ENCODE results near the gene MDK. TPM values are rescaled to one million over a fixed set of nuclear protein-coding genes. Genes with fewer than 3 reads are reported as not detected.

The MDK gene
- total and polyA plus RNA-seq, 7 donors, result 1.2 to 6.3 (median 1.8) TPM

- Histone ChIP-seq H3K36me3 (ENCODE audit: insufficient read depth in 1 of 2, low read depth in 1 of 2) (peaks cover 0 to 3% of the 10 kb centered on the region in 2 donors), H3K9me3 (no peaks in the 10 kb centered on the region), H3K4me1 (peaks cover 44% of the 10 kb centered on the region), H3K27ac (peak overlapping the region; percentile 98), H3K27me3 (ENCODE audit: insufficient read depth in 3 of 3, low read length in 2 of 3) (no peaks in the 10 kb centered on the region), H3K4me3 (peak overlapping the region; percentile 76)
- 4 to 8% (median 8%) methylated on average over 26 of the region's 26 CpGs for WGBS, 3 donors
- peak; percentile 80 to 92 for DNase-seq
- ATAC-seq, result peak; percentile 76 to 78 (median 77)
- no peak for TF ChIP-seq CTCF (IDR thresholded peaks at IDR 0.05)
- intact Hi-C loops (cut with DNase I), result no loop called here
Observed at GRCh38 chr11:46361283-46362155, 19.9 kb upstream of the MDK start.

- ATAC-seq, result peak in 2 of 4 donors; percentile 0 to 3
- intact Hi-C loops (cut with DNase I), result no loop called here
- 30 to 53% (median 35%) methylated on average over 19 to 20 of the region's 20 CpGs for WGBS, 3 donors
Observed at GRCh38 chr11:46362156-46363030, 19.1 kb upstream of the MDK start.

GRCh38 chr11:46363031-46363407, 18.4 kb upstream of the MDK start:
- peaks cover 53% of the 10 kb centered on the region for H3K4me1 ChIP-seq
- intact Hi-C loops (cut with DNase I), result no loop called here
- H3K9me3 ChIP-seq, result no peaks in the 10 kb centered on the region
- peak overlapping the region; percentile 98 for H3K27ac ChIP-seq
- 12 to 24% (median 16%) methylated on average over 9 of the region's 9 CpGs for WGBS, 3 donors
- no peaks in the 10 kb centered on the region for H3K27me3 ChIP-seq (ENCODE audit: insufficient read depth in 3 of 3, low read length in 2 of 3)
- H3K36me3 ChIP-seq (ENCODE audit: insufficient read depth in 1 of 2, low read depth in 1 of 2), result peaks cover 0 to 17% of the 10 kb centered on the region in 2 donors
- DNase-seq (peak; percentile 76 to 84), ATAC-seq (peak; percentile 30 to 53 (median 44))
- TF ChIP-seq CTCF (IDR thresholded peaks at IDR 0.05), result no peak
- H3K4me3 ChIP-seq, result peak overlapping the region; percentile 76

More at GRCh38 chr11:46362156-46363030, 19.1 kb upstream of the MDK start:
- Histone ChIP-seq H3K4me1 (peaks cover 53% of the 10 kb centered on the region), H3K9me3 (no peaks in the 10 kb centered on the region), H3K27ac (peak overlapping the region; percentile 98), H3K4me3 (peak overlapping the region; percentile 76), H3K36me3 (ENCODE audit: insufficient read depth in 1 of 2, low read depth in 1 of 2) (peaks cover 0 to 12% of the 10 kb centered on the region in 2 donors), H3K27me3 (ENCODE audit: insufficient read depth in 3 of 3, low read length in 2 of 3) (no peaks in the 10 kb centered on the region)
- TF ChIP-seq CTCF (IDR thresholded peaks at IDR 0.05), result no peak
- no peak for DNase-seq

GRCh38 chr11:46363455-46364005, 17.9 kb upstream of the MDK start:
- WGBS, 3 donors, result 12 to 31% (median 23%) methylated on average over 20 to 21 of the region's 21 CpGs
- peaks cover 0 to 22% of the 10 kb centered on the region in 2 donors for H3K36me3 ChIP-seq (ENCODE audit: insufficient read depth in 1 of 2, low read depth in 1 of 2)
- peak; percentile 78 to 84 (median 82) for ATAC-seq
- H3K27me3 ChIP-seq (ENCODE audit: insufficient read depth in 3 of 3, low read length in 2 of 3), result no peaks in the 10 kb centered on the region
- H3K27ac ChIP-seq, result peak overlapping the region; percentile 98
- peaks cover 53% of the 10 kb centered on the region for H3K4me1 ChIP-seq
- peak overlapping the region; percentile 76 for H3K4me3 ChIP-seq
- intact Hi-C loops (cut with DNase I), result no loop called here
- H3K9me3 ChIP-seq, result no peaks in the 10 kb centered on the region
- peak; percentile 54 for TF ChIP-seq CTCF (IDR thresholded peaks at IDR 0.05)
- peak; percentile 86 to 96 for DNase-seq
